ENCODE data around the gene UBA3.

GRCh38 chr3:69013253-69014021, 66.7 kb downstream of the UBA3 start, which contains the start of gene EOGT:
- TF ChIP-seq CTCF (IDR thresholded peaks at IDR 0.05) (peak; percentile 88), ZFX (IDR thresholded peaks at IDR 0.05; ENCODE audit: borderline replicate concordance) (no peak)
